ENCODE results near the gene RXRA. TPM values are rescaled to one million over a fixed set of nuclear protein-coding genes. Genes with fewer than 3 reads are reported as not detected.

Gene RXRA
- total and polyA plus RNA-seq, 2 of the 4 experiments (the other 2 are of a cell fraction), result 7.5 to 17.9 TPM

GRCh38 chr9:134285215-134285845, 40.9 kb upstream of the RXRA start:
- Histone ChIP-seq H2AK5ac (ENCODE audit: low read depth, low read length) (peak overlapping the region; percentile 93; the same call in 1 of the 2 replicates), H2BK15ac (ENCODE audit: low read depth, low read length) (no peak overlapping the region), H4K5ac (ENCODE audit: low read depth, low read length) (no peak overlapping the region), H3K27ac (ENCODE audit: insufficient read depth, low read length) (no peak overlapping the region), H3K4me3 (ENCODE audit: insufficient read depth, low read depth, low read length) (no peak overlapping the region), H3K9me3 (ENCODE audit: control insufficient read depth, insufficient read depth, low read length) (no peaks in the 10 kb centered on the region; the same call in 1 of the 2 replicates), H2BK120ac (ENCODE audit: low read depth, low read length) (no peak overlapping the region), H3K9me1 (ENCODE audit: insufficient read depth, low read length) (0 out of 2 replicates have a peak, but pooled peaks cover 2% of the 10 kb centered on the region), H4K91ac (ENCODE audit: insufficient read depth, low read depth, low read length) (no peak overlapping the region), H4K8ac (ENCODE audit: low read depth in 2 of 2, low read length in 2 of 2) (no peak overlapping the region), H3K79me1 (ENCODE audit: low read depth in 1 of 2, low read length in 2 of 2) (no peaks in the 10 kb centered on the region), H4K20me1 (ENCODE audit: insufficient read depth, low read length) (no peaks in the 10 kb centered on the region), H2BK20ac (ENCODE audit: low read depth, low read length) (no peak overlapping the region), H2AK9ac (replicated peaks; ENCODE audit: low read depth, low read length, poor library complexity) (no peak overlapping the region), H3K18ac (ENCODE audit: low read depth, low read length) (no peak overlapping the region), H3K9ac (ENCODE audit: low read depth, low read length) (no peak overlapping the region), H3K14ac (replicated peaks; ENCODE audit: low read depth, low read length) (no peak overlapping the region), H3K4ac (ENCODE audit: low read depth, low read length) (no peak overlapping the region), H3K4me1 (ENCODE audit: control insufficient read depth, insufficient read depth, low read length) (peaks cover 6% of the 10 kb centered on the region; the same call in 1 of the 2 replicates), H3K4me2 (ENCODE audit: low read depth, low read length) (no peak overlapping the region), H3K36me3 (ENCODE audit: control insufficient read depth, insufficient read depth, low read length) (no peaks in the 10 kb centered on the region), H3K23ac (ENCODE audit: low read depth, low read length) (no peak overlapping the region), H2BK5ac (ENCODE audit: low read depth, low read length, poor library complexity, severe bottlenecking) (peak overlapping the region; percentile 61), H3K56ac (ENCODE audit: extremely low read depth, insufficient read depth, low read length) (no peak overlapping the region), H3K27me3 (ENCODE audit: control insufficient read depth, insufficient read depth, low read length) (peaks cover 22% of the 10 kb centered on the region; the same call in 1 of the 2 replicates), H2AFZ (replicated peaks; ENCODE audit: low read length, poor library complexity) (no peak overlapping the region)
- DNase-seq (no peak), ATAC-seq (ENCODE audit: low read depth) (no peak)
- dilution Hi-C loops (cut with HindIII; ENCODE audit: low sequenced_read_pairs, unreplicated experiment) (no loop called here), intact Hi-C loops (cut with micrococcal nuclease) (no loop called here), in situ Hi-C loops (cut with MboI; ENCODE audit: low sequenced_read_pairs) (no loop called here)
- ChIA-PET CTCF (no interaction called here), POLR2A (ENCODE audit: unreplicated experiment) (no interaction called here)
- no TSS peak for BruUV-seq (replicated peaks)
- TF ChIP-seq MAFK (IDR thresholded peaks at IDR 0.05; ENCODE audit: low read depth, low read length), result no peak
- no peak for TF ChIP-seq RCOR1 (IDR thresholded peaks at IDR 0.05; ENCODE audit: insufficient replicate concordance, low read length)
- no peak for TF ChIP-seq BHLHE40 (IDR thresholded peaks at IDR 0.05; ENCODE audit: low read depth, low read length)
- no peak for TF ChIP-seq MAZ (IDR thresholded peaks at IDR 0.05; ENCODE audit: borderline replicate concordance, low read depth, low read length)
- TF ChIP-seq RAD21 (IDR thresholded peaks at IDR 0.05; ENCODE audit: low read length), result no peak
- 61% methylated on average over 3 of the region's 15 CpGs; no CpG with 5 or more reads in 1 of the 2 experiments for WGBS, 2 experiments (ENCODE audit: extremely low coverage in 2 of 2, insufficient read length in 1 of 2)
